K562 (cell line): Measurements from ENCODE around the gene MAPRE2. TPM values are rescaled to one million over a fixed set of nuclear protein-coding genes. Genes with fewer than 3 reads are reported as not detected.

Experiments
- BACH1 ChIP-seq: fragments of 200-800 bp; sonication (Bioruptor generic); IDR thresholded peaks from 2 replicates; pipeline ENCODE4 v1.6.1; 2016; ENCODE audit warnings: missing genetic modification characterization, missing compliant biosample characterization
- CBX5 ChIP-seq: IDR thresholded peaks from 2 replicates; pipeline ENCODE4 v1.6.1; 2014; ENCODE audit warnings: low read depth, borderline replicate concordance
- CSDE1 ChIP-seq, 2 experiments: fragments of 450-650 bp; IDR thresholded peaks; 2 replicates each; pipeline ENCODE4 v1.6.1; 2016; ENCODE audit warnings: mild to moderate bottlenecking in 1 of 2
- DIDO1 ChIP-seq: fragments of 450-650 bp; IDR thresholded peaks from 2 replicates; pipeline ENCODE4 v1.6.1; 2016; ENCODE audit warnings: low read depth, missing biosample characterization, missing genetic modification characterization
- GABPB1 ChIP-seq: sonication (generic); formaldehyde crosslinking; IDR thresholded peaks from 2 replicates; pipeline ENCODE4 v1.8.0; 2022; ENCODE audit warnings: mild to moderate bottlenecking, missing genetic modification reagents
- JUNB ChIP-seq: fragments of 450-650 bp; formaldehyde crosslinking; conservative IDR thresholded peaks from 2 replicates; pipeline ENCODE4 v1.4.0; 2020; ENCODE audit warnings: mild to moderate bottlenecking
- KLF1 ChIP-seq: fragments of 450-650 bp; IDR thresholded peaks from 2 replicates; pipeline ENCODE4 v1.6.1; 2016; ENCODE audit warnings: missing genetic modification characterization, missing compliant biosample characterization
- MTA2 ChIP-seq: fragments of 450-650 bp; IDR thresholded peaks from 2 replicates; pipeline ENCODE4 v1.6.1; 2016; ENCODE audit warnings: low read depth
- MYC ChIP-seq, 2 experiments: fragments of 250-450 bp in 1 of 2; sonication (Bioruptor Pico) in 1 of 2; IDR thresholded peaks; 2 replicates each; pipeline versions ENCODE4 v1.5.1 to v1.6.1; 2012 to 2021; ENCODE audit warnings: low read depth in 2 of 2, borderline replicate concordance in 1 of 2, improper control_type of control experiment in 1 of 2, low read length in 1 of 2, mild to moderate bottlenecking in 1 of 2, moderate library complexity in 1 of 2
- NCOR1 ChIP-seq: fragments of 450-650 bp; IDR thresholded peaks from 2 replicates; pipeline ENCODE4 v1.6.1; 2016; ENCODE audit warnings: mild to moderate bottlenecking, moderate library complexity
- PURB ChIP-seq: sonication (generic); formaldehyde crosslinking; IDR thresholded peaks from 2 replicates; pipeline ENCODE4 v1.9.0; 2021; ENCODE audit warnings: low read depth, mild to moderate bottlenecking, missing genetic modification reagents
- RBM39 ChIP-seq: fragments of 200-400 bp; formaldehyde crosslinking; optimal IDR thresholded peaks from 2 replicates; pipeline ENCODE3; 2018; ENCODE audit warnings: low read depth, low read length
- RFX1 ChIP-seq: fragments of 450-650 bp; IDR thresholded peaks from 2 replicates; pipeline ENCODE4 v1.6.1; 2016; ENCODE audit warnings: mild to moderate bottlenecking, moderate library complexity
- SMAD1 ChIP-seq: fragments of 150-350 bp; IDR thresholded peaks from 2 replicates; pipeline ENCODE4 v1.6.1; 2014; ENCODE audit warnings: low read length, low read depth; ENCODE audit not compliant: partially characterized antibody
- SPI1 ChIP-seq: IDR thresholded peaks from 2 replicates; pipeline ENCODE4 v1.6.1; 2011; ENCODE audit warnings: low read depth, low read length, control low read depth, borderline replicate concordance
- TBL1XR1 ChIP-seq, 2 experiments: IDR thresholded peaks; 2 replicates each; pipeline ENCODE4 v1.6.1; 2012; ENCODE audit warnings: improper control_type of control experiment in 2 of 2, low read length in 2 of 2, mild to moderate bottlenecking in 1 of 2
- ZNF644 ChIP-seq: fragments of 200-800 bp; sonication (Bioruptor generic); IDR thresholded peaks from 2 replicates; pipeline ENCODE4 v1.6.1; 2016; ENCODE audit warnings: low read depth, missing genetic modification characterization, missing compliant biosample characterization
- ZNF764 ChIP-seq: fragments of 250-450 bp; sonication (Bioruptor Pico); IDR thresholded peaks from 2 replicates; pipeline ENCODE4 v1.4.0; 2020; ENCODE audit warnings: low read depth, mild to moderate bottlenecking, moderate library complexity
- polyA plus RNA-seq, 8 experiments: library from polyadenylated mRNA; depleted of rRNA in 4 of 8; stranded (reverse) in 5 of 8; unstranded in 3 of 8; fragments of >200 nt; fragmentation: Nextera tagmentation in 2 of 8; fragmentation: Illumina TruSeq in 1 of 8; extraction: Ambion mirVana in 2 of 8; extraction: Trizol in 1 of 8; gene quantifications; 2 replicates each; pipeline versions ENCODE4 v1.2.1 to v1.2.3, GENCODE V29; 2011 to 2014; ENCODE audit warnings: inconsistent platforms in 1 of 8, missing spikeins in 1 of 8
- total RNA-seq, 7 experiments: library from RNA; depleted of rRNA in 6 of 7; stranded (reverse); fragments of >200 nt in 6 of 7; fragmentation: Illumina TruSeq in 2 of 7; extraction: Trizol in 2 of 7; gene quantifications; 2 replicates each; pipeline versions ENCODE4 v1.2.1 to v1.2.3, GENCODE V29; 2011 to 2021; ENCODE audit warnings: low replicate concordance in 1 of 7
- TF ChIP-seq, protein P1 (sequence below): fragments of 250-450 bp; sonication (Bioruptor Pico); IDR thresholded peaks from 2 replicates; pipeline ENCODE4 v1.8.0; 2021; ENCODE audit warnings: borderline replicate concordance, mild to moderate bottlenecking, moderate library complexity; ENCODE audit not compliant: poor library complexity, severe bottlenecking
- TF ChIP-seq, protein P2 (sequence below): fragments of 200-800 bp; sonication (Bioruptor generic); IDR thresholded peaks from 2 replicates; pipeline ENCODE4 v1.6.1; 2016; ENCODE audit warnings: missing genetic modification characterization, missing compliant biosample characterization
- TF ChIP-seq, protein P3 (sequence below), 2 experiments: IDR thresholded peaks; 2 replicates each; pipeline ENCODE4 v1.6.1; 2011; ENCODE audit warnings: borderline replicate concordance in 1 of 2, control low read depth in 1 of 2, low read depth in 1 of 2, low read length in 1 of 2, mild to moderate bottlenecking in 1 of 2, mixed read lengths in 1 of 2, moderate library complexity in 1 of 2; ENCODE audit not compliant: insufficient read depth in 1 of 2, insufficient read length in 1 of 2, poor library complexity in 1 of 2, severe bottlenecking in 1 of 2; ENCODE audit errors: extremely low read depth in 1 of 2

MAPRE2 gene
- total and polyA plus RNA-seq, 9 of the 15 experiments (the other 6 are each of a cell fraction or from before 2014, with no cell fraction given) = 32.3 to 70.7 (median 40.7) TPM

DNA sequence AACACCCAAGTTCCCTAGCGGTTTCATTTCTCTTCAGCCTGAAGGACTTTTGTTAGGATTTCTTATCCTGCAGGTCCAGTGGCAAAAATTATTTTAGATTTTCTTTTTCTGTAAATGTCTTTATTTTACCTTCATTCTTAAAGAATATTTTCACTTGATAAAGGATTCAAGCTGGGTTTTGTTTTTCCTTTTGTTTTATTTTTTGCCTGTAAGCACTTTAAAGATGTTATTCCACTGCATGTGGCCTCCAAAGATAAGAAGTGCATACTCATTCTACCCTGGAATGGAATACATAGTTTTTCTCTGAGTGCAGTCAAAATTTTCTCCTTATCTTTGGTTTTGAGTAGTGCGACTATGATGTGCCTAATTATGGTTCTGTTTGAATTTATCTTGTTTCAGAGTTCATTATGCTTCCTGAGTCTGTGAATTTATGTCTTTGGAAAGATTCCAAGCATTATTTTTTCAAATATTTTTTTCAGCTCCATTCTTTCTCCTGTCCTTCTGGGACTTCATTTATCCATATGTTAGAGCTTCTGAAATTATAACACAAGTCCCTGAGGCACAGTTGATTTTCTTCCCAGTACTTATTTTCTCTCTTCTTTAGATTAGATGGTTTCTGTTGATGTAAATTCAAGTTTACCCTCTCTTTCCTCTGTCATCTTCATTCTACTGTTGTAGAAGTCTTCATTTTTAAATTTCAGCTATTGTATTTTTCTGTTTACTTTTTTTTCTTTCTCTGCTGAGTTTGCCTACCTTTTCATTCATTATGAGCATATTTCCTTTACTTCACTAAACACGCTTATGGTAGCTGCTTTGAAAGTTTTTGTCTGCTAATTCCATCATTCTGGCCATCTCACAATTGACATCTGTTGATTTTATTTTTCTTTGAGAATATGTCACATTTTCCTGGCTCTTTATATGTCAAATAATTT, 69.6 kb downstream of the MAPRE2 start (continued):
- TF ChIP-seq RFX1 (no peak), GABPB1 (no peak), SMAD1 (peak; percentile 83), CSDE1 (IDR thresholded peaks at IDR 0.05) (no peak), BACH1 (tag) (0 out of 2 replicates have a peak, but pooled peaks have one; percentile 5), CBX5 (no peak), JUNB (CRISPR knock-in tag) (no peak), RBM39 (no peak), MYC (IDR thresholded peaks at IDR 0.05; ENCODE audit: low read depth, low read length) (peak; percentile 78), MYC (CRISPR knock-in tag; IDR thresholded peaks at IDR 0.05; ENCODE audit: borderline replicate concordance, low read depth) (no peak), MTA2 (peak; percentile 91), NCOR1 (peak; percentile 96), KLF1 (tag) (no peak), DIDO1 (no peak), ZNF644 (tag) (peak; percentile 85), SPI1 (no peak), ZNF764 (CRISPR knock-in tag) (no peak), TBL1XR1 (IDR thresholded peaks at IDR 0.05; ENCODE audit: low read length in 2 of 2) (peak; percentile 54 to 98; a peak in 3 of 4 replicates), PURB (CRISPR knock-in tag) (no peak)
- TF ChIP-seq, protein P1, sequence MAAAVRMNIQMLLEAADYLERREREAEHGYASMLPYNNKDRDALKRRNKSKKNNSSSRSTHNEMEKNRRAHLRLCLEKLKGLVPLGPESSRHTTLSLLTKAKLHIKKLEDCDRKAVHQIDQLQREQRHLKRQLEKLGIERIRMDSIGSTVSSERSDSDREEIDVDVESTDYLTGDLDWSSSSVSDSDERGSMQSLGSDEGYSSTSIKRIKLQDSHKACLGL = no peak
- TF ChIP-seq, protein P2, sequence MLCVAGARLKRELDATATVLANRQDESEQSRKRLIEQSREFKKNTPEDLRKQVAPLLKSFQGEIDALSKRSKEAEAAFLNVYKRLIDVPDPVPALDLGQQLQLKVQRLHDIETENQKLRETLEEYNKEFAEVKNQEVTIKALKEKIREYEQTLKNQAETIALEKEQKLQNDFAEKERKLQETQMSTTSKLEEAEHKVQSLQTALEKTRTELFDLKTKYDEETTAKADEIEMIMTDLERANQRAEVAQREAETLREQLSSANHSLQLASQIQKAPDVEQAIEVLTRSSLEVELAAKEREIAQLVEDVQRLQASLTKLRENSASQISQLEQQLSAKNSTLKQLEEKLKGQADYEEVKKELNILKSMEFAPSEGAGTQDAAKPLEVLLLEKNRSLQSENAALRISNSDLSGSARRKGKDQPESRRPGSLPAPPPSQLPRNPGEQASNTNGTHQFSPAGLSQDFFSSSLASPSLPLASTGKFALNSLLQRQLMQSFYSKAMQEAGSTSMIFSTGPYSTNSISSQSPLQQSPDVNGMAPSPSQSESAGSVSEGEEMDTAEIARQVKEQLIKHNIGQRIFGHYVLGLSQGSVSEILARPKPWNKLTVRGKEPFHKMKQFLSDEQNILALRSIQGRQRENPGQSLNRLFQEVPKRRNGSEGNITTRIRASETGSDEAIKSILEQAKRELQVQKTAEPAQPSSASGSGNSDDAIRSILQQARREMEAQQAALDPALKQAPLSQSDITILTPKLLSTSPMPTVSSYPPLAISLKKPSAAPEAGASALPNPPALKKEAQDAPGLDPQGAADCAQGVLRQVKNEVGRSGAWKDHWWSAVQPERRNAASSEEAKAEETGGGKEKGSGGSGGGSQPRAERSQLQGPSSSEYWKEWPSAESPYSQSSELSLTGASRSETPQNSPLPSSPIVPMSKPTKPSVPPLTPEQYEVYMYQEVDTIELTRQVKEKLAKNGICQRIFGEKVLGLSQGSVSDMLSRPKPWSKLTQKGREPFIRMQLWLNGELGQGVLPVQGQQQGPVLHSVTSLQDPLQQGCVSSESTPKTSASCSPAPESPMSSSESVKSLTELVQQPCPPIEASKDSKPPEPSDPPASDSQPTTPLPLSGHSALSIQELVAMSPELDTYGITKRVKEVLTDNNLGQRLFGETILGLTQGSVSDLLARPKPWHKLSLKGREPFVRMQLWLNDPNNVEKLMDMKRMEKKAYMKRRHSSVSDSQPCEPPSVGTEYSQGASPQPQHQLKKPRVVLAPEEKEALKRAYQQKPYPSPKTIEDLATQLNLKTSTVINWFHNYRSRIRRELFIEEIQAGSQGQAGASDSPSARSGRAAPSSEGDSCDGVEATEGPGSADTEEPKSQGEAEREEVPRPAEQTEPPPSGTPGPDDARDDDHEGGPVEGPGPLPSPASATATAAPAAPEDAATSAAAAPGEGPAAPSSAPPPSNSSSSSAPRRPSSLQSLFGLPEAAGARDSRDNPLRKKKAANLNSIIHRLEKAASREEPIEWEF (CRISPR knock-in tag) = no peak
- TF ChIP-seq, protein P3, sequence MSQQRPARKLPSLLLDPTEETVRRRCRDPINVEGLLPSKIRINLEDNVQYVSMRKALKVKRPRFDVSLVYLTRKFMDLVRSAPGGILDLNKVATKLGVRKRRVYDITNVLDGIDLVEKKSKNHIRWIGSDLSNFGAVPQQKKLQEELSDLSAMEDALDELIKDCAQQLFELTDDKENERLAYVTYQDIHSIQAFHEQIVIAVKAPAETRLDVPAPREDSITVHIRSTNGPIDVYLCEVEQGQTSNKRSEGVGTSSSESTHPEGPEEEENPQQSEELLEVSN (IDR thresholded peaks at IDR 0.05; ENCODE audit: borderline replicate concordance in 1 of 2, extremely low read depth in 1 of 2, insufficient read depth in 1 of 2, insufficient read length in 1 of 2, low read depth in 1 of 2, low read length in 1 of 2, poor library complexity in 1 of 2, severe bottlenecking in 1 of 2) = no peak
